GM18526 (cell line): ENCODE measurements around the gene SDF2.

Experiments used
- POLR2A ChIP-seq: IDR thresholded peaks from 3 replicates; pipeline ENCODE4 v1.6.1; 2011; ENCODE audit not compliant: insufficient read length; ENCODE audit errors: extremely low read depth

SDF2 gene

GRCh38 chr17:28613931-28614381 is 47.8 kb downstream of the SDF2 start, which contains the start of gene RSKR:
Gene RSKR (minus strand): TSS chr17:28614185. CDS start chr17:28614161, 24 bp downstream.
- no peak for TF ChIP-seq POLR2A

DNA sequence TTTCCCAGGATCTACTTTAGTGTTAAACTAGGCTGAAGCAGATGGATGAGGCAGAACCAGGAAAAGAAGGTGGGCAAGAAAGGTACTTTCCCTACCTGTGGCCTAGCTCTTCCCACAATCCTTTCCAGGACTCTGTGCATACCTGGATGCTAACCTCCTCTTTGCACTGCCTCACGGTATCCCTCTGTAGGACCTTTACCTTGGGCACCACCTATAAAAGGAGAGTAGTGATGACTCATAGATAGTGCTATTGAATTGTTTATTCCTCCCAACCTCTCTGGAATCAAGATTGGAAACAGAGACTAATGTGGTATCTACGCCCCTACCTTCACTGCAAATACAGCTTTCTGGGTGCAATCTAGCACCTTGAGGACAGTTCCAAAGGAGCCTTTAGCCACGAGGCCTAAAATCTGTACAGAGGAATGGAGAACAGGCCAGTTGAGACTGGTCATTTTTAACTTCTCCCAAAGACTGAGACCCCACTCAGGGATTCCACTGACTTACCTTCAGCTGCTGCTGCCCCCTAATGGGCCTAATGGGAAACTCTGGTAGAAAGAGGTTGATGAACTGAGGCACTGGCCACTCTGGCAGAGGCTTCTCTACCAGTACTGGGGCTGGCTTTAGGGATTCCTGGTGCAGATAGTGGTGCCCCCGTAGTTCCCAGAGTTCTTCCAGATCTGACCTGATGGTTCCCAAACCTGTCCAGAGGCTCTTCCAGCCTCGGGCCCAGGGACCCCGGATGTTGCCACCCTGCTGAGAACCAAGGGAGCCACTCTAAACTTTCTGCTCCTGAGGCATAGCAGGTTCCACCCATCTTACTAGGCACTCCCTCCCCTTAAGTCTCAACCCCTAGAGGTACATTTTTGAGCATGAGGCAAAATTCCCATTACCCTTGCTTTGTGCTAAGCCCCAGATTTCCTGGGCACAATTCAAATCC is 48.5 kb downstream of the SDF2 start:
- TF ChIP-seq POLR2A, result no peak

DNA sequence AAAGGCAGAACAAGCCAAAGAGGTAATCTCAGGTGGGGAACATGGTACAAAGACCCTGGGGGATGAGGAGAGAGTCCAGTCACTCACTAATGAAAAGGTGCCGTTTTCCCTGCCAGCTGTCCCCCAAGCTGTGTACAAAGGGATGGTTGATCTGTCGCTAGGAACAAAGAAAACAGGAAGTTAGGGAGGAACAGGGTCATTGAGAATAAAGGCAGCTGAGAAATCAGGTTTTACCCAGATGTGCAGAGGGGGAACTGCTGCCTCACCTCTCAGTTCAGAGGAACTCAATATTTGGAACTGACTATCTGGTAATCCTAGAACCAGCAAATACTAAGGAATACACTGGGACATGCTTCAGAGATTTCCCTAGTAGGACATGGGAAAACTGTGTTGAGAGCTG is 49.2 kb downstream of the SDF2 start:
- no peak for TF ChIP-seq POLR2A

DNA sequence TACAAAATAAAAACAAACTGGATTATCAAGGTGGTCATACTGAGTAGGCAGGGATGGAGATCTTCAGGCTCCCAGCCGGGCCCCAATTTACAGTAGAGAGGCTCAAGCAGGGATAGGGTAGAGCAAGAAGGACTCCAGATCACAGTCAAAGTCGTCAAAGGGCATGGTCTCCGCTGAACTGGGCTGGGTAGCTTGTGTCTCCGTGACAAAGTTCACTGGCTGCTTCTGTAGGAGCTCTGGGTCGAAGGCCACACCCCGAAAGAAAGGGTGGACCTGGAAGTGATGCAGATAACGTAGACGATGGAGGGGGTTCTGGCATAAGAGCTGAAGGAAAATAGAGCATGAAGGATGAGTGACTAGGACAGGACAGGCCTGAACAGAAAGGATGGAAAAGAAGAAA is 51.3 kb downstream of the SDF2 start:
- TF ChIP-seq POLR2A, result no peak

DNA sequence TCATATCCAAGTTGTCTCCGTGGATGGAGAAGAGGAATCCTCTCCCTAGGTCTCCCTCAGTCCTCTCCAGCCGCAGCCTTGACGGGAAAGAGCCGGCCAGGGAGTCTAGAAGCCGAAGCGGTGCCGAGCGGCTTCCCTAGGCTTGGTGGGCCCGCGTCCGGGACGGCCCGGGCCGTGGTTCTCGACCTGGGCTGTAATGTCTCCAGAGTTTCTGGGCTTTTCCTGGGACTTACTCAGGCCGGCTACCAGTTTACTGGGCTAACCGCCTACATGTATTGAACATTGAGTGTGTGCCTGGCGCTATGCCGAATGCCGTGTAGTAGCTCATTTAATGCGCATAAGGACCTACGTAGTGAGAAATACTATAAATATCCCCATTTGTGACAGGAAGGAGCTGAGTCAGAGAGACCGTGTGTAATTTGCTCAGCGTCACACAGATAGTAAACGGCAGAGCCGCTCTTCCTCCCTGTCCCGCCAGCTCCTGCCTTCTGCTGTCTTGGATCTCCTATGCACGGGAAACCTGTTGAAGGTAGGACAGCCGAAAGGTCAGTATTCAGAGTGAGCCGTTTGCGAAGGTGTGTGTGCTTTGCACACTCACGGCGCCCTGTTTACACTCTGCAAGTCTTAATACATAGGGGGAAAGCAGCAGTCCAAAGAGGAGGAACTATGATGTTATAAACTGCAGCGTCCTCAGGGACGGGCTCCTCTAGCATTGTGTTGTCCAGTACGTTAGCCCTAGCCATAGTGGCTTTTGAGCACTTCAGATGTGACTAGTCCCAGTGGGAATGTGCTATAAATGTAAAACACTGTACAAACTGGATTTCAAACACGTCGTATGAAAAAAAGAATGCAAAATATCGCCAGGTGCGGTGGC is 62.2 kb downstream of the SDF2 start:
- no peak for TF ChIP-seq POLR2A

GRCh38 chr17:28598799-28599310 is 62.9 kb downstream of the SDF2 start, which contains the start of gene SPAG5:
Gene SPAG5 (minus strand): TSS chr17:28599025. CDS start chr17:28598946, 79 bp downstream.
- TF ChIP-seq POLR2A, result peak; percentile 86

DNA sequence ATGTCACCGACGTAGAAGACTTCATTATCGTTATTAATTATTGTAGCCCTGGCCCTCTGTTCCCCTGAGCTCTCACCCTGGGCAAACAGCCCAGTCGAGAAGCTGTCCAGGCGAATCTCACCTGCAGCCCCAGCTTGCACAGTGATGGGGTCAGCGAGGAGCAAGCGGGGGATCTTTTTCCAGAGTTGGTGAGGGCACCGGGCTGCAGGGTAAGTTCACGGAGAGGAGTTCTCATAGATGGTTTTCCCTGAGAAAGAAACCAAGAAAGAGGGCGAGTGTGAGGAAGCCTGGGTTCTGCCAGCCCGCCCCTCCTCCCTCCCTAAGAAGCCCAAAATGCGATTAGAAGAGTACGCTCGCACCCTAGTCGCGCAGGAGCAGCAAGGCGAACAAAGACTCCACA is 63.3 kb downstream of the SDF2 start:
- TF ChIP-seq POLR2A, result no peak
